Liver (tissue), 9 donors: ENCODE data around the gene CRYGB. TPM values are rescaled to one million over a fixed set of nuclear protein-coding genes. Genes with fewer than 3 reads are reported as not detected.
"Not testable (repeated sequence)": the region's sequence is repeated elsewhere in the genome, so short reads cannot be mapped to it uniquely, and the experiment has no call there.

Experiments used
- DNase-seq: peaks from one replicate; pipeline ENCODE4 v3.0.0-alpha.2; 2017; ENCODE audit warnings: low spot score
- H3K27ac ChIP-seq, 2 donors: one replicate each; pipeline ENCODE4 v1.7.0; 2013; ENCODE audit warnings: inconsistent platforms in 2 of 2, low read length in 2 of 2, control low read depth in 1 of 2, low read depth in 1 of 2, mild to moderate bottlenecking in 1 of 2
- H3K27me3 ChIP-seq, 4 donors: one replicate each; pipeline versions ENCODE4 v1.6.1 to v1.7.0; 2013; ENCODE audit warnings: low read length in 3 of 4, inconsistent platforms in 1 of 4, mild to moderate bottlenecking in 1 of 4, moderate library complexity in 1 of 4; ENCODE audit not compliant: control insufficient read depth in 4 of 4, insufficient read depth in 4 of 4
- H3K36me3 ChIP-seq, 4 donors: one replicate each; pipeline versions ENCODE4 v1.6.1 to v1.7.0; 2013; ENCODE audit warnings: low read length in 3 of 4, mild to moderate bottlenecking in 3 of 4, low read depth in 1 of 4, moderate library complexity in 1 of 4; ENCODE audit not compliant: control insufficient read depth in 4 of 4, insufficient read depth in 3 of 4
- H3K4me1 ChIP-seq, 4 donors: one replicate each; pipeline versions ENCODE4 v1.6.1 to v1.7.0; 2013; ENCODE audit warnings: low read length in 3 of 4, mild to moderate bottlenecking in 3 of 4, moderate library complexity in 1 of 4; ENCODE audit not compliant: control insufficient read depth in 4 of 4, insufficient read depth in 4 of 4
- H3K4me3 ChIP-seq, 3 donors: one replicate each; pipeline versions ENCODE4 v1.6.1 to v1.7.0; 2013; ENCODE audit warnings: low read length in 3 of 3, control low read depth in 1 of 3, low read depth in 1 of 3, mild to moderate bottlenecking in 1 of 3
- H3K9ac ChIP-seq, 2 donors: one replicate each; pipeline ENCODE4 v1.7.0; 2013; ENCODE audit warnings: low read length in 2 of 2, mild to moderate bottlenecking in 2 of 2, moderate library complexity in 2 of 2, control low read depth in 1 of 2, low read depth in 1 of 2
- H3K9me3 ChIP-seq, 4 donors: one replicate each; pipeline versions ENCODE4 v1.6.1 to v1.7.0; 2013; ENCODE audit warnings: low read length in 3 of 4; ENCODE audit not compliant: control insufficient read depth in 4 of 4
- ATF3 ChIP-seq: IDR thresholded peaks from 2 replicates; pipeline ENCODE4 v1.6.1; 2016; ENCODE audit warnings: antibody characterized with exemption
- CTCF ChIP-seq: fragments of 150-350 bp; IDR thresholded peaks from 2 replicates; pipeline ENCODE4 v1.5.1; 2017; ENCODE audit warnings: improper control_type of control experiment, low read depth, low read length; ENCODE audit not compliant: missing input control
- EGR1 ChIP-seq, 2 donors: IDR thresholded peaks; 2 replicates each; pipeline ENCODE4 v1.6.1; 2016 to 2018; ENCODE audit warnings: antibody characterized with exemption in 2 of 2, low read depth in 2 of 2
- FOXA2 ChIP-seq: IDR thresholded peaks from 2 replicates; pipeline ENCODE4 v1.6.1; 2016; ENCODE audit warnings: antibody characterized with exemption
- HNF4A ChIP-seq, 2 donors: conservative IDR thresholded peaks; 2 replicates each; pipeline ENCODE4 v1.6.1; 2016; ENCODE audit warnings: antibody characterized with exemption in 2 of 2, mild to moderate bottlenecking in 2 of 2
- JUND ChIP-seq, 2 donors: IDR thresholded peaks; 2 replicates each; pipeline ENCODE4 v1.6.1; 2016; ENCODE audit warnings: antibody characterized with exemption in 2 of 2
- MAX ChIP-seq: IDR thresholded peaks from 2 replicates; pipeline ENCODE4 v1.6.1; 2016; ENCODE audit warnings: antibody characterized with exemption
- NR2F2 ChIP-seq: IDR thresholded peaks from 2 replicates; pipeline ENCODE4 v1.6.1; 2016; ENCODE audit warnings: antibody characterized with exemption
- RAD21 ChIP-seq, 2 donors: IDR thresholded peaks; 2 replicates each; pipeline ENCODE4 v1.6.1; 2016; ENCODE audit warnings: antibody characterized with exemption in 2 of 2, mild to moderate bottlenecking in 2 of 2
- RXRA ChIP-seq, 2 donors: IDR thresholded peaks; 2 replicates each; pipeline ENCODE4 v1.6.1; 2017 to 2018; ENCODE audit warnings: antibody characterized with exemption in 2 of 2, mild to moderate bottlenecking in 1 of 2
- SP1 ChIP-seq: IDR thresholded peaks from 2 replicates; pipeline ENCODE4 v1.6.1; 2018; ENCODE audit warnings: antibody characterized with exemption, mild to moderate bottlenecking
- TAF1 ChIP-seq: conservative IDR thresholded peaks from 2 replicates; pipeline ENCODE4 v1.6.1; 2016; ENCODE audit warnings: antibody characterized with exemption, mild to moderate bottlenecking
- WGBS: extraction: QIAGEN DNeasy Blood & Tissue Kit; methylation state at CpG from one replicate; pipeline ENCODE4 v1.1.7; 2013; 5-methylcytosine and 5-hydroxymethylcytosine counted together
- polyA plus RNA-seq, 2 donors: library from polyadenylated mRNA; stranded (reverse) in 1 of 2; unstranded in 1 of 2; fragments of 200-250 nt in 1 of 2; fragments of >200 nt in 1 of 2; fragmentation: Nextera tagmentation in 1 of 2; extraction: Ambion mirVana in 1 of 2; gene quantifications; one replicate each; pipeline versions ENCODE4 v1.2.1 to v1.2.3, GENCODE V29; 2013 to 2015
- total RNA-seq, 2 donors: library from RNA; depleted of rRNA; stranded (reverse); fragments of >200 nt; gene quantifications; one replicate each; pipeline ENCODE4 v1.2.3, GENCODE V29; 2014
- donor health status: healthy.
- donor health status: healthy.
- donor health status: healthy.
- donor health status: healthy.
- donor health status: healthy.

The CRYGB gene
- total and polyA plus RNA-seq, 4 donors, result not detected

GRCh38 chr2:208125251-208125650, 20.7 kb downstream of the CRYGB start:
- Histone ChIP-seq H3K36me3 (no peaks in the 10 kb centered on the region), H3K4me3 (no peak overlapping the region), H3K4me1 (peaks cover 0 to 4% (median 0%) of the 10 kb centered on the region in 4 donors), H3K27me3 (peaks cover 0 to 3% (median 0%) of the 10 kb centered on the region in 4 donors), H3K27ac (no peak overlapping the region), H3K9me3 (no peaks in the 10 kb centered on the region), H3K9ac (no peak overlapping the region)
- no peak for DNase-seq
- WGBS, result 70% methylated on average over 4 of the region's 4 CpGs
- no peak for TF ChIP-seq EGR1 (IDR thresholded peaks at IDR 0.05; ENCODE audit: low read depth in 2 of 2)
- no peak for TF ChIP-seq SP1
- no peak for TF ChIP-seq MAX
- no peak for TF ChIP-seq JUND (IDR thresholded peaks at IDR 0.05)
- TF ChIP-seq NR2F2, result no peak
- TF ChIP-seq CTCF, result no peak
- TF ChIP-seq RXRA (IDR thresholded peaks at IDR 0.05), result no peak
- no peak for TF ChIP-seq ATF3
- TF ChIP-seq HNF4A (conservative IDR thresholded peaks at IDR 0.05), result no peak

- H3K9ac ChIP-seq, H3K4me1 ChIP-seq, H3K27ac ChIP-seq, H3K27me3 ChIP-seq, H3K9me3 ChIP-seq, H3K36me3 ChIP-seq: not testable (repeated sequence)
- H3K4me3 ChIP-seq, result peak within 1 kb of the TSS in 1 of 3 donors; percentile 11
- 19% methylated on average over 46 of the region's 46 CpGs for WGBS
- peak; percentile 38 for DNase-seq
These were observed 21.8 kb downstream of the CRYGB start, which contains the start of gene CRYGD for GRCh38 chr2:208124013-208124715. Gene CRYGD (minus strand): TSS chr2:208124524. CDS start chr2:208124473, 51 bp downstream.

- no peak overlapping the region for H3K4me3 ChIP-seq
- no peaks in the 10 kb centered on the region for H3K36me3 ChIP-seq
- no peak overlapping the region for H3K27ac ChIP-seq
- TF ChIP-seq JUND (IDR thresholded peaks at IDR 0.05) (no peak), MAX (no peak), CTCF (no peak), ATF3 (no peak), TAF1 (no peak), RAD21 (IDR thresholded peaks at IDR 0.05) (no peak), FOXA2 (no peak)
- WGBS, result 87% methylated on average over 1 of the region's 1 CpG
- H3K9ac ChIP-seq, result no peak overlapping the region
- DNase-seq, result no peak
- H3K9me3 ChIP-seq, result no peaks in the 10 kb centered on the region
- peaks cover 0 to 5% (median 0%) of the 10 kb centered on the region in 4 donors for H3K27me3 ChIP-seq
- peaks cover 0 to 4% (median 0%) of the 10 kb centered on the region in 4 donors for H3K4me1 ChIP-seq
These were observed 23.7 kb downstream of the CRYGB start for GRCh38 chr2:208122248-208122647.
